H9 (cell line): ENCODE data around the gene MEGF8. TPM values are rescaled to one million over a fixed set of nuclear protein-coding genes. Genes with fewer than 3 reads are reported as not detected.

Source experiments
- DNase-seq: peaks from one replicate; pipeline ENCODE4 v3.0.0-alpha.2; 2017
- H2AFZ ChIP-seq: one replicate; pipeline ENCODE4 v1.6.1; 2013; ENCODE audit warnings: mild to moderate bottlenecking, low read length, control low read depth, moderate library complexity
- H2AK5ac ChIP-seq: 2 replicates; pipeline ENCODE4 v1.6.1; 2013; ENCODE audit warnings: low read length, control low read depth, mixed read lengths; ENCODE audit not compliant: insufficient read length
- H2BK120ac ChIP-seq: one replicate; pipeline ENCODE4 v1.6.1; 2013; ENCODE audit warnings: low read depth, mild to moderate bottlenecking, low read length, control low read depth, inconsistent platforms; ENCODE audit not compliant: poor library complexity, severe bottlenecking
- H2BK12ac ChIP-seq: 2 replicates; pipeline ENCODE4 v1.6.1; 2013; ENCODE audit warnings: low read length, control low read depth, mixed read lengths, low read depth; ENCODE audit not compliant: insufficient read length
- H2BK15ac ChIP-seq: 2 replicates; pipeline ENCODE4 v1.6.1; 2013; ENCODE audit warnings: low read depth, low read length, control low read depth
- H2BK20ac ChIP-seq: one replicate; pipeline ENCODE4 v1.6.1; 2013; ENCODE audit warnings: low read depth, mild to moderate bottlenecking, low read length, control low read depth, inconsistent platforms; ENCODE audit not compliant: poor library complexity, severe bottlenecking
- H2BK5ac ChIP-seq: 2 replicates; pipeline ENCODE4 v1.6.1; 2013; ENCODE audit warnings: low read length, control low read depth, mixed read lengths; ENCODE audit not compliant: insufficient read length
- H3K14ac ChIP-seq: 2 replicates; pipeline ENCODE4 v1.6.1; 2013; ENCODE audit warnings: low read length, control low read depth; ENCODE audit not compliant: insufficient read depth
- H3K18ac ChIP-seq: 2 replicates; pipeline ENCODE4 v1.6.1; 2013; ENCODE audit warnings: low read depth, mild to moderate bottlenecking, mixed read lengths, low read length, control low read depth; ENCODE audit not compliant: insufficient read length
- H3K23ac ChIP-seq: 2 replicates; pipeline ENCODE4 v1.6.1; 2013; ENCODE audit warnings: low read length, control low read depth, mixed read lengths, low read depth; ENCODE audit not compliant: insufficient read length
- H3K23me2 ChIP-seq: 2 replicates; pipeline ENCODE4 v1.6.1; 2013; ENCODE audit warnings: low read depth, mild to moderate bottlenecking, mixed read lengths, low read length, control low read depth; ENCODE audit not compliant: insufficient read length, poor library complexity, severe bottlenecking
- H3K27ac ChIP-seq: 2 replicates; pipeline ENCODE4 v1.5.1; 2013; ENCODE audit warnings: low read length, control low read depth, mixed read lengths, low read depth; ENCODE audit not compliant: insufficient read length
- H3K27me3 ChIP-seq: 2 replicates; pipeline ENCODE4 v1.6.1; 2013; ENCODE audit warnings: low read length, control low read depth, inconsistent platforms; ENCODE audit not compliant: insufficient read depth
- H3K4ac ChIP-seq: 2 replicates; pipeline ENCODE4 v1.6.1; 2013; ENCODE audit warnings: low read depth, mild to moderate bottlenecking, control low read depth, inconsistent platforms, low read length, moderate library complexity
- H3K4me1 ChIP-seq: 2 replicates; pipeline ENCODE4 v1.6.1; 2013; ENCODE audit warnings: low read length, control low read depth, inconsistent platforms; ENCODE audit not compliant: insufficient read depth
- H3K4me2 ChIP-seq: 2 replicates; pipeline ENCODE4 v1.6.1; 2013; ENCODE audit warnings: low read length, control low read depth, mixed read lengths; ENCODE audit not compliant: insufficient read length, insufficient read depth
- H3K56ac ChIP-seq: 2 replicates; pipeline ENCODE4 v1.6.1; 2013; ENCODE audit warnings: low read depth, mild to moderate bottlenecking, mixed read lengths, low read length, control low read depth; ENCODE audit not compliant: insufficient read length
- H3K79me1 ChIP-seq: 2 replicates; pipeline ENCODE4 v1.6.1; 2013; ENCODE audit warnings: low read depth, mild to moderate bottlenecking, moderate library complexity, low read length, control low read depth, inconsistent platforms; ENCODE audit not compliant: insufficient read depth, poor library complexity, severe bottlenecking
- H3K79me2 ChIP-seq: 2 replicates; pipeline ENCODE4 v1.6.1; 2013; ENCODE audit warnings: low read length, control low read depth, inconsistent platforms; ENCODE audit not compliant: insufficient read depth
- H3K9ac ChIP-seq: 2 replicates; pipeline ENCODE4 v1.6.1; 2013; ENCODE audit warnings: low read length, control low read depth, mixed read lengths; ENCODE audit not compliant: insufficient read length; ENCODE audit errors: extremely low read depth
- H3K9me3 ChIP-seq: one replicate; pipeline ENCODE4 v1.6.1; 2013; ENCODE audit warnings: low read depth, low read length, inconsistent platforms; ENCODE audit not compliant: control insufficient read depth
- H3T11ph ChIP-seq: one replicate; pipeline ENCODE4 v1.6.1; 2013; ENCODE audit warnings: mild to moderate bottlenecking, low read length, control low read depth, inconsistent platforms
- H4K20me1 ChIP-seq: one replicate; pipeline ENCODE4 v1.6.1; 2013; ENCODE audit not compliant: control insufficient read depth, insufficient read length, insufficient read depth
- H4K5ac ChIP-seq: 2 replicates; pipeline ENCODE4 v1.6.1; 2013; ENCODE audit warnings: low read depth, mild to moderate bottlenecking, mixed read lengths, low read length, control low read depth; ENCODE audit not compliant: insufficient read length
- H4K8ac ChIP-seq: replicated peaks from 2 replicates; pipeline ENCODE4 v1.6.1; 2013; ENCODE audit warnings: low read length, control low read depth, mixed read lengths, low read depth; ENCODE audit not compliant: insufficient read length
- H4K91ac ChIP-seq: 2 replicates; pipeline ENCODE4 v1.6.1; 2013; ENCODE audit warnings: low read depth, mild to moderate bottlenecking, moderate library complexity, mixed read lengths, low read length, control low read depth; ENCODE audit not compliant: insufficient read length
- H3K27ac Mint-ChIP-seq, 3 experiments: 2 replicates in 2 of 3; 3 replicates in 1 of 3; pipeline ENCODE4 v1.8.0; 2020 to 2021; ENCODE audit warnings: mixed read lengths in 3 of 3, mild to moderate bottlenecking in 1 of 3, moderate library complexity in 1 of 3
- H3K27me3 Mint-ChIP-seq: 2 replicates; pipeline ENCODE4 v1.8.0; 2021; ENCODE audit warnings: low read depth, mild to moderate bottlenecking, moderate library complexity, mixed read lengths
- H3K36me3 Mint-ChIP-seq, 3 experiments: 2 replicates in 2 of 3; 3 replicates in 1 of 3; pipeline ENCODE4 v1.8.0; 2020 to 2021; ENCODE audit warnings: low read depth in 3 of 3, mixed read lengths in 3 of 3; ENCODE audit not compliant: insufficient read depth in 1 of 3
- H3K4me1 Mint-ChIP-seq, 2 experiments: 2 replicates each; pipeline ENCODE4 v1.8.0; 2020; ENCODE audit warnings: mixed read lengths in 2 of 2
- H3K4me3 Mint-ChIP-seq, 2 experiments: 2 replicates in 1 of 2; 3 replicates in 1 of 2; pipeline ENCODE4 v1.8.0; 2020 to 2021; ENCODE audit warnings: mild to moderate bottlenecking in 2 of 2, mixed read lengths in 2 of 2, moderate library complexity in 1 of 2
- H3K9me3 Mint-ChIP-seq, 2 experiments: 2 replicates in 1 of 2; 3 replicates in 1 of 2; pipeline ENCODE4 v1.8.0; 2020; ENCODE audit warnings: mild to moderate bottlenecking in 2 of 2, mixed read lengths in 2 of 2, moderate library complexity in 1 of 2
- CTCF ChIP-seq: fragments of 200-600 bp; sonication (generic); conservative IDR thresholded peaks from 3 replicates; pipeline ENCODE4 v1.8.0; 2021; ENCODE audit warnings: antibody characterized with exemption, mild to moderate bottlenecking
- WGBS: extraction: QIAGEN DNeasy Blood & Tissue Kit; methylation state at CpG from one replicate; pipeline ENCODE4 v1.1.7; 2013; ENCODE audit warnings: missing lambda C conversion rate, low lambda C conversion rate, mixed read lengths; ENCODE audit not compliant: insufficient read length; ENCODE audit errors: extremely low coverage; 5-methylcytosine and 5-hydroxymethylcytosine counted together
- total RNA-seq: library from RNA; stranded (reverse); gene quantifications from 2 replicates; pipeline ENCODE4 v1.2.1, GENCODE V29; 2021

Gene MEGF8
- total RNA-seq, 1 experiment from 2014 or later: 28.4 TPM

DNA sequence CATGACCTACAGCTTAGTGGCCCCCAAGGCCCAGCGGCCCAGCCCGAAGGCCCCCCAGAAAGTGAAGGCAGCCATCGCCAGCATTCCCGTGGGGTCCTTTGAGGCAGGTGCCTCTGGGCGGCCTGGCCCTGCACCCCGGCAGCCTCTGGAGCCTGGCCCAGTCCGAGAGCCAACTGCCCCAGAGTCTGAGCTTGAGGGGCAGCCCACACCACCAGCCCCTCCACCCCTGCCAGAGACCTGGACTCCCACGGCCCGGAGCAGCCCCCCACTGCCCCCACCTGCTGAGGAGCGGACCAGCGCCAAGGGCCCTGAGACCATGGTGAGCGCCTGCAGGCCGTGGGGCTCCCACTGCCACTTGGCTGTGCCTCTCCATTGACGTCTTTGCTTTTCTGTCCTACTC lies 32.5 kb upstream of the MEGF8 start:
- Mint-ChIP-seq H3K27ac (peak overlapping the region in 2 of 3 experiments; percentile 57 to 91; a peak in 2 of 7 replicates), H3K36me3 (peaks cover 13 to 71% (median 56%) of the 10 kb centered on the region in 3 experiments; a peak in 6 of 7 replicates), H3K4me1 (peaks cover 3 to 39% of the 10 kb centered on the region in 2 experiments), H3K27me3 (no peaks in the 10 kb centered on the region), H3K4me3 (no peak overlapping the region), H3K9me3 (no peaks in the 10 kb centered on the region)
- H3K4me1 ChIP-seq: no peaks in the 10 kb centered on the region
- no peaks in the 10 kb centered on the region for H3K79me2 ChIP-seq
- DNase-seq: no peak
- H4K5ac ChIP-seq: no peak overlapping the region
- TF ChIP-seq CTCF: no peak
- H3K79me1 ChIP-seq: no peaks in the 10 kb centered on the region
- no peak overlapping the region for H3T11ph ChIP-seq
- no peak overlapping the region for H3K56ac ChIP-seq
- no peak overlapping the region for H3K4ac ChIP-seq
- no peaks in the 10 kb centered on the region for H3K9me3 ChIP-seq
- H3K14ac ChIP-seq: no peak overlapping the region
- H2BK120ac ChIP-seq: no peak overlapping the region
- no peak overlapping the region for H2BK20ac ChIP-seq
- no peak overlapping the region for H3K23ac ChIP-seq
- no peak overlapping the region for H4K8ac ChIP-seq
- H2BK12ac ChIP-seq: no peak overlapping the region
- no peak overlapping the region for H3K18ac ChIP-seq
- no peak overlapping the region for H2AK5ac ChIP-seq
- no peak overlapping the region for H3K27ac ChIP-seq
- H3K27me3 ChIP-seq: no peaks in the 10 kb centered on the region
- WGBS: no CpG with 5 or more reads among the region's 14 CpGs
- H3K9ac ChIP-seq: no peak overlapping the region
- no peak overlapping the region for H2AFZ ChIP-seq
- no peak overlapping the region for H4K91ac ChIP-seq
- H3K23me2 ChIP-seq: peaks cover 3% of the 10 kb centered on the region
- no peak overlapping the region for H3K4me2 ChIP-seq
- no peaks in the 10 kb centered on the region for H4K20me1 ChIP-seq
- H2BK15ac ChIP-seq: no peak overlapping the region
- H2BK5ac ChIP-seq: no peak overlapping the region
